Nephron (organoid): ENCODE measurements around the gene ZNF79.
A peak's percentile ranks its signal among the peaks of the same experiment; 100 is the strongest.

Experiments
- H3K27ac Mint-ChIP-seq, 3 experiments: 2 replicates each; pipeline ENCODE4 v1.8.0; 2020; ENCODE audit warnings: mixed read lengths in 3 of 3, mild to moderate bottlenecking in 2 of 3, moderate library complexity in 1 of 3
- H3K27me3 Mint-ChIP-seq: 2 replicates; pipeline ENCODE4 v1.8.0; 2021; ENCODE audit warnings: low read depth, mild to moderate bottlenecking, moderate library complexity, mixed read lengths
- H3K36me3 Mint-ChIP-seq: 2 replicates; pipeline ENCODE4 v1.8.0; 2020; ENCODE audit warnings: low read depth, mixed read lengths
- H3K4me1 Mint-ChIP-seq: 2 replicates; pipeline ENCODE4 v1.8.0; 2020; ENCODE audit warnings: mixed read lengths
- H3K4me3 Mint-ChIP-seq, 3 experiments: 2 replicates each; pipeline ENCODE4 v1.8.0; 2020; ENCODE audit warnings: mild to moderate bottlenecking in 3 of 3, mixed read lengths in 3 of 3, moderate library complexity in 2 of 3
- H3K9me3 Mint-ChIP-seq: 2 replicates; pipeline ENCODE4 v1.8.0; 2020; ENCODE audit warnings: mixed read lengths
- CTCF ChIP-seq, 3 experiments: fragments of 200-600 bp; sonication (generic); IDR thresholded peaks; one replicate each; pipeline ENCODE4 v1.5.0; 2021; ENCODE audit warnings: antibody characterized with exemption in 3 of 3; ENCODE audit not compliant: unreplicated experiment in 3 of 3

The ZNF79 gene

DNA sequence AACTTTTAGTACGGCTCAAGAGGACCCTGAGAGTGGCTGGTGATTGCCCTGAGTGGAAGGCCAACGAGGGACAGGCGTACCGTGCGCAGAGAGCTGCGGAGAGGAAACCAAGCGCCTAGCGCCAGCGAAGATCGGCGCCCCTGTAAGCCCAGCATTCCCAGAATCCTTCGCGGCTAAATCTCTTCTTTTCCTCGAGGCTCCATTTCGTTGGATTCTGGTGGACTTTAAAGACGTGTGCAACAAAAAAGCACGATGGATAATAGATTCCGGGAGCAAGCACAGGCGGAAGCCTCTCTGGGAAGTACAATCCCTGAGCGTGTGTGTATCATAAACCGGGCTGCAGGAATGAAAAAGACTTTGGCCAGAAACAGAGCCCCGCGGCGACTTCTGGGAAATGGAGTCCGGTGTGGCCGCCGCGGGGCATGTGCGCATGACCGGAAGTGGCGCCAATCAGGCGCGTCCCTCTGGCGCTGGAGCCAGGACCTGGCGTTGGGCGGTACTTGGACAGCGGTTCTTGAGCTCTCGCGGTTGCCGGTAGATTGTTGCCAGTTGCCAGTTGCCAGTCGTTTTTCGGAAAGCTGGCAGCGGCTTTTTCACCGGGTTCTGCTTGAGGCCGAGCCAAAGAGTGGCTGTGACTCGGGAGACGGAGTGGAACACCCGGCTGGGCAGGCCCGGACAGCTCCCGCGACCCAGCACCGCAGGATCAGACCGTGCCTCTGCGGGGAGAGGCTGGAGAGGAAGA is at the start of gene ZNF79:
Gene ZNF79, plus strand, starts transcription at position 449 of the 742 bp plus-strand sequence. CDS start 406 bp downstream, outside the sequence.
- H3K4me3 Mint-ChIP-seq, result peak within 1 kb of the TSS; percentile 98 to 99 (median 99)
- H3K27ac Mint-ChIP-seq, result peak within 1 kb of the TSS; percentile 100
- H3K9me3 Mint-ChIP-seq, result no peaks in the 10 kb centered on the region
- H3K36me3 Mint-ChIP-seq, result peaks cover 10% of the 10 kb centered on the region
- H3K4me1 Mint-ChIP-seq, result peaks cover 41% of the 10 kb centered on the region
- TF ChIP-seq CTCF (IDR thresholded peaks at IDR 0.05; ENCODE audit: unreplicated experiment in 3 of 3), result no peak
- no peaks in the 10 kb centered on the region for H3K27me3 Mint-ChIP-seq

DNA sequence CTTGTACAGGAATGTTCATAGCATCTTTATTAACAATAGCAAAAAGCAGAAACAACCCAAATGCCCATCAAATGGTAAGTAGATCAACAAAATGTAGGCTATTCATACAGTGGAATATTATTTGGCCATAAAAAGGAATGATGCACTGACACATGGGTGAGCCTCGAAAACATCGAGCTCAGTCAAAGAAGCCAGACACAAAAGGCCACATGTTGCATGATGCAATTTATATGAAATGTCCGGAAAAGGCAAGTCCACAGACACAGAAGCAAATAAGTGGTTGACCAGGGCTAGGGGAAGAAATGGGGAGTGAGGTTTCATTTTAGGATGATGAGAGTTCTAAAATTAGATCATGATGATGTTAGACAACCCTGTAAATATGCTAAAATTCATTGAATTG is 43.7 kb upstream of the ZNF79 start:
- Mint-ChIP-seq H3K27me3 (peaks cover 9% of the 10 kb centered on the region), H3K27ac (no peak overlapping the region), H3K4me1 (peaks cover 4% of the 10 kb centered on the region), H3K36me3 (peaks cover 4% of the 10 kb centered on the region), H3K9me3 (peaks cover 5% of the 10 kb centered on the region), H3K4me3 (no peak overlapping the region)
- TF ChIP-seq CTCF (IDR thresholded peaks at IDR 0.05; ENCODE audit: unreplicated experiment in 3 of 3), result no peak

GRCh38 chr9:127382541-127382940 is 41.6 kb upstream of the ZNF79 start:
- peaks cover 12% of the 10 kb centered on the region for H3K27me3 Mint-ChIP-seq
- H3K4me1 Mint-ChIP-seq, result peaks cover 4% of the 10 kb centered on the region
- peaks cover 4% of the 10 kb centered on the region for H3K36me3 Mint-ChIP-seq
- H3K4me3 Mint-ChIP-seq, result no peak overlapping the region
- H3K27ac Mint-ChIP-seq, result no peak overlapping the region
- peaks cover 5% of the 10 kb centered on the region for H3K9me3 Mint-ChIP-seq
- no peak for TF ChIP-seq CTCF (IDR thresholded peaks at IDR 0.05; ENCODE audit: unreplicated experiment in 3 of 3)

GRCh38 chr9:127384016-127384730 is 40.0 kb upstream of the ZNF79 start:
- peaks cover 16% of the 10 kb centered on the region for H3K4me1 Mint-ChIP-seq
- peaks cover 4% of the 10 kb centered on the region for H3K36me3 Mint-ChIP-seq
- H3K4me3 Mint-ChIP-seq, result no peak overlapping the region
- peaks cover 12% of the 10 kb centered on the region for H3K27me3 Mint-ChIP-seq
- no peak for TF ChIP-seq CTCF (IDR thresholded peaks at IDR 0.05; ENCODE audit: unreplicated experiment in 3 of 3)
- H3K27ac Mint-ChIP-seq, result peak overlapping the region in 2 of 3 experiments; percentile 22 to 60
- peaks cover 4% of the 10 kb centered on the region for H3K9me3 Mint-ChIP-seq

GRCh38 chr9:127384901-127385300 is 39.3 kb upstream of the ZNF79 start:
- H3K27me3 Mint-ChIP-seq, result peaks cover 12% of the 10 kb centered on the region
- TF ChIP-seq CTCF (IDR thresholded peaks at IDR 0.05; ENCODE audit: unreplicated experiment in 3 of 3), result no peak
- H3K36me3 Mint-ChIP-seq, result peaks cover 4% of the 10 kb centered on the region
- peak overlapping the region in 1 of 3 experiments; percentile 60 for H3K27ac Mint-ChIP-seq
- H3K4me3 Mint-ChIP-seq, result no peak overlapping the region
- peaks cover 2% of the 10 kb centered on the region for H3K9me3 Mint-ChIP-seq
- H3K4me1 Mint-ChIP-seq, result peaks cover 16% of the 10 kb centered on the region
